HepG2 (cell line): ENCODE measurements around the gene SPC24. TPM values are rescaled to one million over a fixed set of nuclear protein-coding genes. Genes with fewer than 3 reads are reported as not detected.
A peak's percentile ranks its signal among the peaks of the same experiment; 100 is the strongest.

Experiments used
- CBX5 ChIP-seq: sonication (generic); formaldehyde crosslinking; IDR thresholded peaks from 2 replicates; pipeline ENCODE4 v1.4.0; 2020; ENCODE audit warnings: missing genetic modification reagents, borderline replicate concordance
- CTCF ChIP-seq: sonication (generic); formaldehyde crosslinking; IDR thresholded peaks from 2 replicates; pipeline ENCODE4 v1.5.0; 2020; ENCODE audit warnings: mild to moderate bottlenecking, missing genetic modification reagents, moderate library complexity
- FOXJ3 ChIP-seq: sonication (generic); formaldehyde crosslinking; IDR thresholded peaks from 2 replicates; pipeline ENCODE4 v1.4.0; 2020; ENCODE audit warnings: missing genetic modification reagents, mild to moderate bottlenecking, borderline replicate concordance
- HNRNPL ChIP-seq: fragments of 200-400 bp; formaldehyde crosslinking; IDR thresholded peaks from 2 replicates; pipeline ENCODE4 v1.6.1; 2017; ENCODE audit warnings: mild to moderate bottlenecking, low read depth, low read length
- HOXA3 ChIP-seq: sonication (generic); formaldehyde crosslinking; IDR thresholded peaks from 2 replicates; pipeline ENCODE4 v1.5.0; 2020; ENCODE audit warnings: missing genetic modification reagents
- JUND ChIP-seq: sonication (generic); formaldehyde crosslinking; IDR thresholded peaks from 2 replicates; pipeline ENCODE4 v1.8.0; 2022; ENCODE audit warnings: mild to moderate bottlenecking, missing genetic modification reagents
- KAT7 ChIP-seq: IDR thresholded peaks from 2 replicates; pipeline ENCODE4 v1.6.1; 2018; ENCODE audit warnings: borderline replicate concordance, missing compliant biosample characterization
- KDM5A ChIP-seq: fragments of 200-600 bp; sonication (generic); IDR thresholded peaks from 2 replicates; pipeline ENCODE4 v1.7.0; 2018; ENCODE audit warnings: antibody characterized with exemption, mild to moderate bottlenecking, low read length, borderline replicate concordance
- MATR3 ChIP-seq: sonication (generic); formaldehyde crosslinking; IDR thresholded peaks from 2 replicates; pipeline ENCODE4 v1.4.0; 2020; ENCODE audit warnings: missing genetic modification reagents
- NFE2 ChIP-seq: sonication (generic); formaldehyde crosslinking; IDR thresholded peaks from 2 replicates; pipeline ENCODE4 v1.4.0; 2020; ENCODE audit warnings: missing genetic modification reagents
- RORA ChIP-seq: sonication (generic); formaldehyde crosslinking; IDR thresholded peaks from 2 replicates; pipeline ENCODE4 v1.5.0; 2020; ENCODE audit warnings: mild to moderate bottlenecking, missing genetic modification reagents, moderate library complexity
- SAP130 ChIP-seq: IDR thresholded peaks from 2 replicates; pipeline ENCODE4 v1.6.1; 2016; ENCODE audit warnings: low read depth
- TAF1 ChIP-seq: sonication (generic); formaldehyde crosslinking; IDR thresholded peaks from 2 replicates; pipeline ENCODE4 v1.4.0; 2020; ENCODE audit warnings: missing genetic modification reagents
- TCF7 ChIP-seq: sonication (generic); IDR thresholded peaks from 2 replicates; pipeline ENCODE4 v1.6.1; 2016; ENCODE audit warnings: antibody characterized with exemption, low read depth
- TERF1 ChIP-seq: sonication (generic); formaldehyde crosslinking; IDR thresholded peaks from 2 replicates; pipeline ENCODE4 v1.8.0; 2022; ENCODE audit warnings: mild to moderate bottlenecking, missing genetic modification reagents, moderate library complexity
- THAP7 ChIP-seq: sonication (generic); formaldehyde crosslinking; IDR thresholded peaks from 2 replicates; pipeline ENCODE4 v1.8.1; 2023; ENCODE audit warnings: mild to moderate bottlenecking, missing genetic modification reagents
- TSC22D2 ChIP-seq: sonication (generic); formaldehyde crosslinking; IDR thresholded peaks from 2 replicates; pipeline ENCODE4 v1.5.1; 2020; ENCODE audit warnings: missing genetic modification reagents, mild to moderate bottlenecking, borderline replicate concordance
- ZNF24 ChIP-seq: fragments of 450-650 bp; IDR thresholded peaks from 2 replicates; pipeline ENCODE4 v1.6.1; 2017; ENCODE audit warnings: antibody characterized with exemption, mild to moderate bottlenecking
- ZNF275 ChIP-seq: sonication (generic); formaldehyde crosslinking; IDR thresholded peaks from 2 replicates; pipeline ENCODE4 v1.8.0; 2022; ENCODE audit warnings: missing genetic modification reagents, mild to moderate bottlenecking, inconsistent platforms, borderline replicate concordance
- ZNF33B ChIP-seq: sonication (generic); formaldehyde crosslinking; IDR thresholded peaks from 2 replicates; pipeline ENCODE4 v1.5.1; 2020; ENCODE audit warnings: mild to moderate bottlenecking, missing genetic modification reagents
- ZNF484 ChIP-seq: sonication (generic); formaldehyde crosslinking; IDR thresholded peaks from 2 replicates; pipeline ENCODE4 v1.5.1; 2020; ENCODE audit warnings: mild to moderate bottlenecking, low read depth, missing genetic modification reagents, borderline replicate concordance
- ZNF800 ChIP-seq: sonication (generic); formaldehyde crosslinking; IDR thresholded peaks from 2 replicates; pipeline ENCODE4 v1.4.0; 2020; ENCODE audit warnings: missing genetic modification reagents
- polyA plus RNA-seq, 8 experiments: library from polyadenylated mRNA; depleted of rRNA in 3 of 8; stranded (reverse) in 7 of 8; unstranded in 1 of 8; fragments of >200 nt; fragmentation: Illumina TruSeq in 4 of 8; extraction: Trizol in 4 of 8; gene quantifications; 2 replicates each; pipeline versions ENCODE4 v1.2.1 to v1.2.3, GENCODE V29; 2011 to 2016; ENCODE audit warnings: low read depth in 4 of 8, missing spikeins in 1 of 8, mixed read lengths in 1 of 8; ENCODE audit not compliant: insufficient read depth in 1 of 8
- total RNA-seq, 5 experiments: library from RNA; depleted of rRNA; stranded (reverse); fragments of >200 nt; fragmentation: Illumina TruSeq; extraction: Trizol; gene quantifications; 2 replicates each; pipeline ENCODE4 v1.2.3, GENCODE V29; 2016; ENCODE audit warnings: low read depth in 1 of 5

The SPC24 gene
- total and polyA plus RNA-seq, 2 of the 13 experiments (the other 11 are each of a cell fraction or from before 2014, with no cell fraction given) = 10.0 to 46.2 TPM

- TF ChIP-seq ZNF800 (CRISPR knock-in tag) = no peak
- TF ChIP-seq MATR3 (CRISPR knock-in tag) = no peak
- no peak for TF ChIP-seq TSC22D2 (CRISPR knock-in tag)
- no peak; the same call in 1 of the 2 replicates for TF ChIP-seq HOXA3 (CRISPR knock-in tag)
- TF ChIP-seq TERF1 = no peak
- peak; percentile 29 for TF ChIP-seq CTCF (CRISPR knock-in tag)
- no peak for TF ChIP-seq RORA (CRISPR knock-in tag)
- TF ChIP-seq JUND = no peak
- TF ChIP-seq ZNF484 (CRISPR knock-in tag) = no peak
- no peak for TF ChIP-seq TCF7
- no peak for TF ChIP-seq CBX5 (CRISPR knock-in tag)
- no peak for TF ChIP-seq NFE2 (CRISPR knock-in tag)
- no peak; the same call in 1 of the 2 replicates for TF ChIP-seq ZNF275 (CRISPR knock-in tag)
- TF ChIP-seq FOXJ3 (CRISPR knock-in tag) = peak; percentile 45; the same call in 1 of the 2 replicates
- no peak for TF ChIP-seq HNRNPL
- TF ChIP-seq THAP7 (CRISPR knock-in tag) = no peak
- TF ChIP-seq SAP130 (CRISPR knock-in tag) = peak; percentile 99
- peak; percentile 94 for TF ChIP-seq TAF1 (CRISPR knock-in tag)
- no peak for TF ChIP-seq ZNF33B (CRISPR knock-in tag)
- TF ChIP-seq KAT7 (CRISPR knock-in tag) = no peak
- TF ChIP-seq ZNF24 = no peak
- TF ChIP-seq KDM5A = peak; percentile 73
These were observed at the start of gene SPC24 (continued) for GRCh38 chr19:11155373-11156120.
